ENCODE measurements around the gene B4GALT6. TPM values are rescaled to one million over a fixed set of nuclear protein-coding genes. Genes with fewer than 3 reads are reported as not detected.

B4GALT6 gene
- total RNA-seq, 2 donors from 2014 or later = 0.95 to 3.0 TPM

GRCh38 chr18:31574359-31574758, 110.0 kb downstream of the B4GALT6 start:
- no peak for TF ChIP-seq CTCF (IDR thresholded peaks at IDR 0.05)
- Histone ChIP-seq H3K4me3 (no peak overlapping the region), H3K4me1 (ENCODE audit: control insufficient read depth in 1 of 2, low read depth in 2 of 2) (no peaks in the 10 kb centered on the region), H3K36me3 (no peaks in the 10 kb centered on the region), H3K27ac (no peak overlapping the region), H3K27me3 (replicated peaks; ENCODE audit: insufficient read depth) (no peaks in the 10 kb centered on the region), H3K9me3 (no peaks in the 10 kb centered on the region)
- DNase-seq (ENCODE audit: low spot score) (no peak), ATAC-seq (ENCODE audit: insufficient number of reproducible peaks, low FRiP score, low read depth) (no peak)

Other genes starting within 250 kb of the B4GALT6 start
- under 1 TPM in 1 of 2 donors, not detected in 1; 0.27 TPM for gene DSG3, start 236.8 kb downstream of the B4GALT6 start, total RNA-seq
- 1 to 10 TPM in 1 of 2 donors, under 1 TPM in 1; 0.81 to 2.8 TPM for gene DSG2, start 186.4 kb downstream of the B4GALT6 start, total RNA-seq
- not detected for gene TTR, start 92.7 kb downstream of the B4GALT6 start, total RNA-seq
- not detected for gene SLC25A52, start 76.3 kb upstream of the B4GALT6 start, total RNA-seq